Caki2 (cell line): ENCODE measurements around the gene SMIM22. TPM values are rescaled to one million over a fixed set of nuclear protein-coding genes. Genes with fewer than 3 reads are reported as not detected.
"Not testable (repeated sequence)": the region's sequence is repeated elsewhere in the genome, so short reads cannot be mapped to it uniquely, and the experiment has no call there.

Experiments used
- DNase-seq: peaks from one replicate; pipeline ENCODE4 v3.0.0-alpha.2; 2015; ENCODE audit warnings: low read depth
- in situ Hi-C: cut with HindIII; loops from 2 replicates; pipeline ENCODE4 v1.10.0; 2016; ENCODE audit warnings: low sequenced_read_pairs, low pct_unique_long_range_greater_than_20kb, mixed read lengths
- total RNA-seq: library from RNA; depleted of rRNA; stranded (reverse); fragments of >200 nt; shearing (Covaris generic); gene quantifications from 2 replicates; pipeline ENCODE4 v1.2.3, GENCODE V29; 2014; ENCODE audit warnings: low replicate concordance

The SMIM22 gene
- total RNA-seq, 1 experiment from 2014 or later, result not detected

DNA sequence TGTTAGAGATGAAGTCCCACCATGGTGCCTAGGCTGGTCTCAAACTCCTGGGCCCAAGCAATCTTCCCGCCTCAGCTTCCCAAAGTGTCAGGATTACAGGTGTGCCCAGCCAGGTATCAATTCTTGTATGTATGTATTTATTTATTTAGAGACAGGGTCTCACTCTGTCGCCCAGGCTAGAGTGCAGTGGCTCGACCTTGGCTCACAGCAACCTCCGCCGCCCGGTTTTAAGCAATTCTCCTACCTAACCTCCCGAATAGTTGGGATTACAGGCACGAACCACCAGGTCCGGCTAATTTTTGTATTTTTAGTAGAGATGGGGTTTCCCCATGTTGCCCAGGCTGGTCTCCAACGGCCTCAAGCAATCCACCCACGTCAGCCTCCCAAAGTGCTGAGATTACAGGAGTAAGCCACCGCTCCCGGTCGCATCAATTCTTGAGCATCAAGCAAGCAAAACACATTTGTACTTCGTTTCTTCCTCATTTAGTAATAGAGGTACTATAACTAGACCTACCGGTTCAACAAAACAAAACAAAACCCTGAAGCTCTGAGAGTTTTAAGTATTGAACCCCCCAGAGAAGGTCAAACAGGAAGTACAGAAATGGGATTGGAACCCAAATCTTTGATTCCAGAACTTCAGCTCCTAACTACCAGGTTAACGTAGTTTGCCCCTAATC, 27.2 kb upstream of the SMIM22 start:
- in situ Hi-C loops, result no loop called here
- no peak for DNase-seq

- in situ Hi-C loops, result no loop called here
- peak; percentile 91 for DNase-seq
Measured at GRCh38 chr16:4768549-4769305, 26.4 kb upstream of the SMIM22 start.

DNA sequence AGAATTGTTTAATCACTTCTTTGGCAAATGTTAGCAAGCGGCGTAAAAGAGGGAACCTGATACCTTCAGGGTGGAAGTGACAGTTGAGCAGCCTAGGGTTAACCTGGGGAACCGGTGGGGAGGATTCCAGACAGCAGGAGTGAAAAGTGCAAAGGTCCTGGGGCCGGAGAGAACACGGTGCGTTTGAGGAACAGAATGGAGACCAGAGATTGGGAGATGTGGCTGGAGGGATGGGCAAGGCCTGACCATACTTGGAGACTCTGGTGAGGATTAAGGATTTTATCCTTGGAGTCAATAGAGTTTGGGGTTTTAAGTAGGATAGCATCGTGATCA, 25.9 kb upstream of the SMIM22 start:
- in situ Hi-C loops, result no loop called here
- no peak for DNase-seq

GRCh38 chr16:4771646-4772045, 23.5 kb upstream of the SMIM22 start:
- in situ Hi-C loops, result no loop called here
- DNase-seq, result no peak

GRCh38 chr16:4772351-4772750, 22.8 kb upstream of the SMIM22 start:
- DNase-seq, result no peak
- in situ Hi-C loops, result no loop called here

DNA sequence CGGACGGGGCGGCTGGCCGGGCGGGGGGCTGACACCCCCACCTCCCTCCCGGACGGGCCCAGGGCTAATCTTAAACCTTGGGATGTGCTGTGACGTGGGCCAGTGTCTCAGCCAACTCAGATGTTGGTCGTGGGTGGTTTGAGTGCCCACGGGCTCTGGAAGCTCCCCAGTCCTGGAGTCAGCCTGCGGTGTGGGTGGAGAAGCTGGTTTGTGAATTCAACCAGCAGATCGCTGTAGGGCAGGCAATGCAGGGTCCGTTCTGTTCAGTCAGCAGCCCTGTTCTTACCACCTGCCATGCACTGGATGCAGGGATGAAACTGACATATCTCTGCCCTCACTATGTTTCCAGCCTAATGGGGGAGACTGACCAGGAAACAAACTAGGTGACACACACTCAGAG, 20.2 kb upstream of the SMIM22 start:
- DNase-seq, result no peak
- in situ Hi-C loops, result no loop called here

- in situ Hi-C loops, result no loop called here
Measured at GRCh38 chr16:4776141-4776705, 18.9 kb upstream of the SMIM22 start.

DNA sequence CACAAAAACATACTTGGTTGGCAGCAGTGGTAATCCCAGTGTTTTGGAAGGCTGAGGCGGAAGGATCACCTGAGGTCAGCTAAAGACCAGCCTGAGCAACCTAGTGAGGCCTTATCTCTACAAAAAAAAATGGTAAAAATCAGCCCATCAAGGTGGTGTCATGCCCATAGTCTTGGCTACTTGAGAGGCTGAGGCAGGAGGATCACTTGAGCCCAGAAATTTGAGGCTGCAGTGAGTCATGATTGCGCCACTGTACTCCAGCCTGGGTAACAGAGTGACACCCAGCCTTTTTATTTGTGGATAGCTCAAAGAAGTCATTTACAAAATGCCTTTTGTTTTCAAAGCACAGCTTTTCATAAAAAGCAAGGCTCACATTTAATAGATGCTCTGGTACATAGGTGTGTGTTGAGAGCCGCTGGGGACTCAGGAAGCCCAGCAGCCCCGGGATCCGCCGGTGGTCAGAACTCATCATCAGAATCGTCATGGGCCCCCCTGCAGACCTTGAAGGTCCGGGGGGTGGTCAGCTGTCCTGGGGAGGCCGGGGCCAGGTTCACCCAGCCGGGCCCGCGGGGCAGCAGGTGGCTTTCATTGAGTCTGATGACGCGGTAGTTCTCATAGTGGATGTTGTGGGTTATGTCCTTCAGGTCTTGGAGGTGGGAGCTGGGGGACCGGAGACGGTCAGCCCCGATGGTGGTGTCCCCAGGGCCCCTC, 17.7 kb upstream of the SMIM22 start:
- no peak for DNase-seq
- in situ Hi-C loops, result no loop called here

More at GRCh38 chr16:4776141-4776705, 18.9 kb upstream of the SMIM22 start:
- DNase-seq, result no peak

DNA sequence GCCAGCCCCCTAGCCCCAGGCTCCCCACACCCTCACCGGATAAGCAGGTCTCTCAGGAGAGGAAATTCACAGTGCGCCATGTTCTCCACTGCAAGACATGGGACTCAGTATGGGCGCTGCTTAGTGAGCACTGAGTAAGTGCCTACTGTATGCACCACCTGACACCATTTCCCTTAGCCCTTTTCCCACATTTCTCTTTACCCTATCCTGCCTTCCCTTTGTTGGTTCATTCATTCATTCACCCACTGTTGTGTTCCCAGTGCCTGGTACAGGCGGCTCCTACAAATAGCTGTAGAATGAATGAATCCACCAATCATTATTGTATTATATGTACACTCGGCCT, 17.1 kb upstream of the SMIM22 start:
- in situ Hi-C loops, result no loop called here

DNA sequence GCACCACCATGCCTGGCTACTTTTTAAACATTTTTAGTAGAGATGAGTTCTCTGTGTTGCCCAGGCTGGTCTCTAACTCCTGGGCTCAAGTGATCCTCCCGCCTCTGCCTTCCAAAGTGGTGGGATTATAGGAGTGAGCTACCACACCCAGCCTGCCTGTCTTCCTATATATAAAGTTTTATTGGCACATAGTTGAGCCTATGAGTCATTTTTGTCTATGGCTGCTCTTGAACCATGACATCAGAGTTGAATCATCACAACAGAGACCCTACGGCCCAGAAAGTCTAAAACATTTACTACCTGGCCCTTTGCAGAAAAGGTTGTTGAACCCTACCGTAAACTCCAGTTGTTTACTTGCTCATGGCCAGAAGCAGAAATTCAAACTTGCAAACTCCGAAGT, 14.9 kb upstream of the SMIM22 start:
- in situ Hi-C loops, result no loop called here
- no peak for DNase-seq

More for the DNA sequence above, 17.1 kb upstream of the SMIM22 start:
- no peak for DNase-seq

DNA sequence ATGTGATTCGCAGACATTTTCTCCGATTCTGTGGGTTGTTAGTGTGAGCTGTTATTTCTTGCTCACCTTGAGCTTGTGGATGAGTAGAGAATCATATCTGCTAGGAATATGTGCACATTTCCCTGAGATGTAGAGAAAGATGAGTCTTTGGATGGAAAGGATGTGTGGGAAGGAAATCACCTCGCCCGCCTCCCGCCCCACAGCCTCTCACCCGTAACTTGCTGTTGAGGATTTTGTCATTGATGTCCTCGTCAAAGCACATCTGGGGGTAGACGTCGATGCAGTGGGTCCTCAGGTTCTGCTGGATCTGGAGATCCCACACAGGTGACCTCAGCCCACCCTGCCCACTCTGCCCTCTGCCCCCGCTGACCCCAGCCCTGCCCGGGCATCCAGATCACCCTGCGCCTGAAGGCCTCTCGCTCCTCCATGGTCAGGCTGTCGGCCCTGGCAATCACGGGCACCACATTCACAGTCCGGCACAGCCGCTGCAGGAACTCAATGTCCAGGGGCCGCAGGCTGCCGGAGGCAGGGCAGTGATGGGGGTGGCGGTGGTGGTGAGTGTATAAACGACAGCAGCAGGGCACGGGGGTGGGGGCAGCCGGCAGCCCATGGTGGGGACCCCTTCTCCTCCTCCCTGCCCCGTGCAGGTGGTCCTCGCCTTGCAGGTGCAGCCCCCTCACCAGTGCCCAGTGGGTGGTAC, 11.8 kb upstream of the SMIM22 start:
- no peak for DNase-seq
- in situ Hi-C loops, result no loop called here

- in situ Hi-C loops, result no loop called here
- DNase-seq, result no peak
Measured at GRCh38 chr16:4783951-4784336, 11.2 kb upstream of the SMIM22 start.

GRCh38 chr16:4784444-4784987, 10.7 kb upstream of the SMIM22 start:
- in situ Hi-C loops, result not testable (repeated sequence)

GRCh38 chr16:4785758-4786433, 9.3 kb upstream of the SMIM22 start:
- in situ Hi-C loops, result no loop called here
- no peak for DNase-seq

More at GRCh38 chr16:4784444-4784987, 10.7 kb upstream of the SMIM22 start:
- DNase-seq, result not testable (repeated sequence)

- no peak for DNase-seq
- in situ Hi-C loops, result no loop called here
Measured at GRCh38 chr16:4787068-4787467, 8.1 kb upstream of the SMIM22 start.

GRCh38 chr16:4787627-4788482, 7.3 kb upstream of the SMIM22 start, which contains the start of gene SEPTIN12:
Gene SEPTIN12, minus strand, starts transcription at chr16:4788345. Its CDS starts 700 bp downstream, at chr16:4787645.
- in situ Hi-C loops, result no loop called here
- no peak for DNase-seq

DNA sequence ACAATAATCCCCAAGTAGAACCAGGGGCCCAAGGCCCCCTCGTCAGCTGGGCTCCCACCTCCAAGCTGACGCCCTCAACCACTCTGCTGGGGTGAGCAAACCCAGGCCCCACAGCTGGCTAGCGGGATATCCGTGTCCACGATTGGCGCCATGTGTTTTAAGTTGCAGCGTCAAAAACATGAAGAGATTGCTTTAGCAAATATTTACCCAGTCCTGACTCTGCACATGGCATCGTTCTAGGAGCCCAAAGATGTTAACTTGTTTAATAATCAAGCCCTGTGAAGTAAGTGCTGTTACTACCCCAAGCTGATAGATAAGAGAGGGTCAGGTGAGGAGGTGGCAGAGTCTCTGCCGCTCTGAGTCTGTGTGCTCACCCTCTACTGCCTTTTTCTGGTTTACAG, 6.7 kb upstream of the SMIM22 start:
- in situ Hi-C loops, result no loop called here
- no peak for DNase-seq
